OCI-LY3 (cell line): ENCODE results near the gene KDM4B.

ENCODE experiments used
- H2AFZ ChIP-seq: fragments of 200-600, 300-600 bp; shearing (Covaris generic); 2 replicates; pipeline ENCODE4 v1.6.0; 2014; ENCODE audit warnings: antibody characterized with exemption, low read depth, low read length
- H3K27ac ChIP-seq: fragments of 200-600, 300-600 bp; sonication (generic); 2 replicates; pipeline ENCODE4 v1.5.1; 2014; ENCODE audit warnings: mild to moderate bottlenecking, low read length, moderate library complexity, mixed read lengths
- H3K27me3 ChIP-seq: fragments of 200-600, 300-600 bp; sonication (generic); 2 replicates; pipeline ENCODE4 v1.6.1; 2014; ENCODE audit warnings: low read depth, low read length, mixed read lengths
- H3K36me3 ChIP-seq: fragments of 200-600, 300-600 bp; sonication (generic); replicated peaks from 2 replicates; pipeline ENCODE3; 2014; ENCODE audit warnings: low read depth, low read length, mixed read lengths
- H3K4me1 ChIP-seq: fragments of 300-600, 200-600 bp; sonication (generic); 2 replicates; pipeline ENCODE4 v1.6.1; 2014; ENCODE audit warnings: low read length, mixed read lengths
- H3K4me2 ChIP-seq: fragments of 200-600, 300-600 bp; sonication (generic); 2 replicates; pipeline ENCODE4 v1.6.1; 2014; ENCODE audit warnings: low read length, mixed read lengths
- H3K4me3 ChIP-seq: fragments of 300-600, 200-600 bp; sonication (generic); 2 replicates; pipeline ENCODE4 v1.5.1; 2014; ENCODE audit warnings: antibody characterized with exemption, mild to moderate bottlenecking, low read length, moderate library complexity
- H3K79me2 ChIP-seq: fragments of 300-600, 200-600 bp; shearing (Covaris generic); 2 replicates; pipeline ENCODE4 v1.6.1; 2014; ENCODE audit warnings: mild to moderate bottlenecking, low read length, mixed read lengths
- H3K9ac ChIP-seq: fragments of 300-600, 200-600 bp; shearing (Covaris generic); 2 replicates; pipeline ENCODE4 v1.6.0; 2014; ENCODE audit warnings: mild to moderate bottlenecking, low read length, moderate library complexity
- H3K9me3 ChIP-seq: fragments of 200-600, 300-600 bp; shearing (Covaris generic); 2 replicates; pipeline ENCODE4 v1.6.1; 2014; ENCODE audit warnings: low read length, mixed read lengths; ENCODE audit not compliant: insufficient read depth
- H4K20me1 ChIP-seq: fragments of 200-600, 300-600 bp; sonication (generic); 2 replicates; pipeline ENCODE4 v1.6.1; 2016; ENCODE audit warnings: low read length, mixed read lengths; ENCODE audit not compliant: insufficient read depth
- CTCF ChIP-seq: fragments of 200-600, 300-600 bp; sonication (generic); IDR thresholded peaks from 2 replicates; pipeline ENCODE4 v1.5.1; 2014; ENCODE audit warnings: antibody characterized with exemption, low read length, low read depth
- EZH2phosphoT487 ChIP-seq: fragments of 200-600 bp; shearing (Covaris generic); IDR thresholded peaks from 2 replicates; pipeline ENCODE4 v1.6.1; 2018; ENCODE audit warnings: antibody characterized with exemption, mixed run types, low read depth

The KDM4B gene

GRCh38 chr19:4968462-4969291 lies at the start of gene KDM4B:
TSS of gene KDM4B (plus strand) at chr19:4969113. CDS start at chr19:5032891, 63,778 bp downstream.
- H3K36me3 ChIP-seq = peaks cover 20% of the 10 kb centered on the region
- H3K27ac ChIP-seq = peak within 1 kb of the TSS; percentile 18
- peaks cover 39% of the 10 kb centered on the region for H4K20me1 ChIP-seq
- H3K9me3 ChIP-seq = no peaks in the 10 kb centered on the region
- no peak for TF ChIP-seq CTCF
- TF ChIP-seq EZH2phosphoT487 = no peak
- peak within 1 kb of the TSS; percentile 62 for H3K9ac ChIP-seq
- H3K27me3 ChIP-seq = no peaks in the 10 kb centered on the region
- peak within 1 kb of the TSS; percentile 91 for H3K4me2 ChIP-seq
- peaks cover 30% of the 10 kb centered on the region for H3K4me1 ChIP-seq
- H3K79me2 ChIP-seq = peaks cover 46% of the 10 kb centered on the region
- peak within 1 kb of the TSS; percentile 83 for H3K4me3 ChIP-seq
- 0 out of 2 replicates have a peak within 1 kb of the TSS, but pooled peaks have one; percentile 24 for H2AFZ ChIP-seq

- Histone ChIP-seq H2AFZ (no peak overlapping the region), H3K9me3 (no peaks in the 10 kb centered on the region), H3K4me3 (no peak overlapping the region), H3K9ac (no peak overlapping the region), H4K20me1 (peaks cover 50% of the 10 kb centered on the region), H3K4me2 (no peak overlapping the region), H3K36me3 (peaks cover 32% of the 10 kb centered on the region), H3K27ac (no peak overlapping the region), H3K79me2 (peaks cover 100% of the 10 kb centered on the region), H3K27me3 (no peaks in the 10 kb centered on the region), H3K4me1 (no peaks in the 10 kb centered on the region)
- TF ChIP-seq CTCF = no peak
- no peak for TF ChIP-seq EZH2phosphoT487
Measured at GRCh38 chr19:4922530-4923275, 46.2 kb upstream of the KDM4B start.

- Histone ChIP-seq H3K27ac (no peak overlapping the region), H3K4me2 (no peak overlapping the region), H3K9me3 (no peaks in the 10 kb centered on the region), H4K20me1 (peaks cover 56% of the 10 kb centered on the region), H3K36me3 (peaks cover 31% of the 10 kb centered on the region), H3K4me1 (no peaks in the 10 kb centered on the region), H3K4me3 (no peak overlapping the region), H2AFZ (no peak overlapping the region), H3K9ac (no peak overlapping the region), H3K27me3 (no peaks in the 10 kb centered on the region), H3K79me2 (peaks cover 100% of the 10 kb centered on the region)
- no peak for TF ChIP-seq EZH2phosphoT487
Measured at GRCh38 chr19:4923276-4923747, 45.6 kb upstream of the KDM4B start.

- H4K20me1 ChIP-seq = peaks cover 58% of the 10 kb centered on the region
- peaks cover 47% of the 10 kb centered on the region for H3K36me3 ChIP-seq
- H3K9me3 ChIP-seq = no peaks in the 10 kb centered on the region
- no peaks in the 10 kb centered on the region for H3K4me1 ChIP-seq
- H2AFZ ChIP-seq = no peak overlapping the region
- H3K4me2 ChIP-seq = no peak overlapping the region
- peaks cover 70% of the 10 kb centered on the region for H3K79me2 ChIP-seq
- H3K27ac ChIP-seq = no peak overlapping the region
- no peaks in the 10 kb centered on the region for H3K27me3 ChIP-seq
- no peak overlapping the region for H3K9ac ChIP-seq
- TF ChIP-seq EZH2phosphoT487 (no peak), CTCF (no peak)
- no peak overlapping the region for H3K4me3 ChIP-seq
Measured at GRCh38 chr19:4929186-4929585, 39.7 kb upstream of the KDM4B start.
